DMS153 treated with DMSO at 0.1 percent for 48 hours (cell line): ENCODE data around the gene PFKFB4.
"Not testable (repeated sequence)": the region's sequence is repeated elsewhere in the genome, so short reads cannot be mapped to it uniquely, and the experiment has no call there.

Experiments
- DNase-seq: peaks from one replicate; lab custom pipeline; 2025; ENCODE audit not compliant: unreplicated experiment; lab: John Stamatoyannopoulos, UW

Gene PFKFB4

GRCh38 chr3:48532977-48533337 lies 23.6 kb downstream of the PFKFB4 start:
- DNase-seq, result no peak

GRCh38 chr3:48532271-48532976 lies 24.2 kb downstream of the PFKFB4 start:
- DNase-seq, result no peak

- not testable (repeated sequence) for DNase-seq
Measured at GRCh38 chr3:48530701-48531100, 25.9 kb downstream of the PFKFB4 start.

- DNase-seq, result no peak
Measured at GRCh38 chr3:48528754-48529153, 27.8 kb downstream of the PFKFB4 start.

- no peak for DNase-seq
Measured at GRCh38 chr3:48528048-48528447, 28.6 kb downstream of the PFKFB4 start.

GRCh38 chr3:48524970-48525369 lies 31.6 kb downstream of the PFKFB4 start:
- DNase-seq, result no peak

DNA sequence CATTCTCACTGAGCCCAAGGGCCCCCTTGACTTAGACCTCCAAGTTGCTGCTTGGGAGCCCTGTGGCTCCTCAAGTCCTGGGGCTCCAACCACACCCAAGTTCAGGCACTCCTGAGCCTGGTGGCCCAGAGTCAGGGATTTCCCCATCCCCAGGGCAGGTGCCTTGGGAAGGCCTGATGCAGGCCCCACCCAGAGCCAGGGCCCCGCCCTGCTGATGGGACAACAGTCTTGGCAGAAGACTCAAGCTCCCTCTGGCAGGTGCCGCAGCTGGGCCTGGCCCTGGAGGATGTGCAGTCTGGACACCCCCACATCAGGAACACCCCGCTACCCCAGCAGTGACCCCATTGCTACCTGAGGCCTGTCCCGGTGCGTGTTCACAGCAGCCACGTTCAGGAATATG lies 35.0 kb downstream of the PFKFB4 start:
- no peak for DNase-seq

DNA sequence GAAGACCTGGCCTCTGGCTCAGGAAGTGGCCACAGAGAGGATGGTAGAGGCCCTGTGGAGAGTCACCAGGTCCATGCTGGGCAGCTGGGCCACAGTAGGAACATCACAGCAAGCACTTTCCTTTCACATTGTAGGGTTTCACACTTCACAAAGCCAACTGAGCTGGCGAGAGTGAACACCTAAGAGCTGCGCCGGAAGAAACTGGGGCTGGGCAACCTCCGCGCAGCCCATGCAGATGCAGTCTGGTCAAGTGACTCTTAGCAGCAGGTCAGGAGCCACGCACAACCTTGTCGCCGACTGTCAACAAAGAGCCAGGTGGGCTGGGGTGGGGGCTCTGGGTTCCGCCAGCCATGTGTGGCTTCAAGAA lies 37.3 kb downstream of the PFKFB4 start:
- DNase-seq, result no peak

- no peak for DNase-seq
Measured at GRCh38 chr3:48518638-48519276, 37.8 kb downstream of the PFKFB4 start.

DNA sequence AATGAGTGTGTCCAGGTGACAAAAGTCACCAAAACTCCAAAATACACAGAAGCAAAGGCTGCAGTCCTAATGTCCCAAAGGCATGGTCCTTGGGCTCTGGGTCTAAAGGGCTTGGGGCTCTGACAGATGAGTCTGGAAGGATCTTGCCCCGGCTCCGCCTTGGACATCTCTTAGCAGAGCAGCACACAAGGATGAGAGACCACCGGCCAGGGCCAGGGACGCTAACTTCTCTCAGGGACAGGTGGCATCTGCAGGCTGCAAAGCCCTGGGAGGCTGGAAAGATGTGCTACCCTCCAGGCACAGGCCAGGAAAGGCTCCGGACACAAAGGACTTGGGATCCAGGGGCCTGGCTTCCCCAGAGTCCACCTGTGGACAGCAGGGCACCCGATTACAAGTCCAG lies 38.5 kb downstream of the PFKFB4 start:
- no peak for DNase-seq

DNA sequence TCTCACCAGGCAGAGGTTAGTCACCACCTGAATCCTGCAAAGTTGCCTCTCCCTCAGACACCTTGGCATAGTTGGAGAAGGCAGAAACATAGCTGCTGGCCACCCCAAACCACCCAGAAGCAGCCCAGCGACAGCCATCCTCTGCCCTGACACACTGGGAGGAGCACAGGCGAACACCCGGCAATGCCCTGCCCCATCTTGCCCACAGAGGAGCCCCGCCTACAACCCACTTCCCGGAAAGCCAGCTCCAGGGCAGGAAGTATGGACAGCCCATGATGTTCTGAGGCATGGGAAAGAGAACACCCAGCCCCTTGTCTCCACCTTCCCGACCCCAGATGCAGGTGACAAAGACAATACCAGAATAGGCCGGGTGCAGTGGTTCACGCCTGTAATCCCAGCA lies 40.0 kb downstream of the PFKFB4 start:
- no peak for DNase-seq

DNA sequence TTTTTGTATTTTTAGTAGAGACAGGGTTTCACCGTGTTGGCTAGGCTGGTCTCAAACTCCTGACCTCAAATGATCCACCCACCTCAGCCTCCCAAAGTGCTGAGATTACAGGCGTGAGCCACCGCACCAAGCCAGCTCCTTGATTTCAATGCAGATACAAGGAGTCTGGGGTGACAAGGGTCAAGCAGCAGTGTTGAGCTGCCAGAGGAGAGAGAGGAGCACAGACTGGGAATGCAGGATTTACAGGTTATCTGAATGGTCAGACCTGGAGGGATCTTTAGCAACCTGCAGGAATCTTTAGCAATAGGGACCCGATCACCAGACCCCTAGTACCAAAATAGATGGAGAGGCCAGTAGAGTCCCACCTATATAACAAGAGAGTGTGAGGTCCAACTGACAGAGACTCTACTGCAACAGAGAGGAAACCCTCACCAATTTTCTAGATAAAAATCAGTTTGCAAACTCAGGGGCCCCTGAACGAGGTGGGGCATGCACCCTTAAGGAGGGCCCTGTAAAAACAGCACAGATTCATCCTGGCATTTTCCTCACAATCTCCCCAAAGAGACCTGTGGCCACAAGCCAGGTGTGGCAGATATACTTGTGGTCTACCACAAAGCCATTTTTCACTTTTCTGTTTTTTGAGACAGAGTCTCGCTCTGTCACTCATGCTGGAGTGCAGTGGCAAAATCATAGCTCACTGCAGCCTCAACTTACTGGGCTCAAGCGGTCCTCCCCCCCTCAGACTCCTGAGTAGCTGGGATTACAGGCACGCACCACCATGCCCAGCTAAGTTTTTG lies 42.0 kb downstream of the PFKFB4 start:
- no peak for DNase-seq

DNA sequence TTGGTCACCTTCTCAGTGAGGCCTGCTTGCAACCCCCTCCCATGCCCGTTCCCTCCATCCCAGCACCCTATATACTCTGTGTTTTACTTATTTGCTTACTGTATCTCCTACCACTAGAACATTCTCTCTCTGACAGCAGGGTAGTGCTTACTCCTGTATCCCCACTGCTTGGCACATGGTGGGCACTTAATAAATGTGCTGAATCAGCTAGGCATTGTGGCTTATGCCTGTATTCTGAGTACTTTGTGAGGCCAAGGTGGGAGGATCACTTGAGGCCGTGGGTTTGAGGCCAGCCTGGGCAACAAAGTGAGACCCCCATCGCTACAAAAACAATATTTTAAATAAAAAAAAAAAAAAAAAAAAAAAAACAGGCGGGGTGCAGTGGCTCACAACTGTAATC lies 45.1 kb downstream of the PFKFB4 start:
- DNase-seq, result no peak

DNA sequence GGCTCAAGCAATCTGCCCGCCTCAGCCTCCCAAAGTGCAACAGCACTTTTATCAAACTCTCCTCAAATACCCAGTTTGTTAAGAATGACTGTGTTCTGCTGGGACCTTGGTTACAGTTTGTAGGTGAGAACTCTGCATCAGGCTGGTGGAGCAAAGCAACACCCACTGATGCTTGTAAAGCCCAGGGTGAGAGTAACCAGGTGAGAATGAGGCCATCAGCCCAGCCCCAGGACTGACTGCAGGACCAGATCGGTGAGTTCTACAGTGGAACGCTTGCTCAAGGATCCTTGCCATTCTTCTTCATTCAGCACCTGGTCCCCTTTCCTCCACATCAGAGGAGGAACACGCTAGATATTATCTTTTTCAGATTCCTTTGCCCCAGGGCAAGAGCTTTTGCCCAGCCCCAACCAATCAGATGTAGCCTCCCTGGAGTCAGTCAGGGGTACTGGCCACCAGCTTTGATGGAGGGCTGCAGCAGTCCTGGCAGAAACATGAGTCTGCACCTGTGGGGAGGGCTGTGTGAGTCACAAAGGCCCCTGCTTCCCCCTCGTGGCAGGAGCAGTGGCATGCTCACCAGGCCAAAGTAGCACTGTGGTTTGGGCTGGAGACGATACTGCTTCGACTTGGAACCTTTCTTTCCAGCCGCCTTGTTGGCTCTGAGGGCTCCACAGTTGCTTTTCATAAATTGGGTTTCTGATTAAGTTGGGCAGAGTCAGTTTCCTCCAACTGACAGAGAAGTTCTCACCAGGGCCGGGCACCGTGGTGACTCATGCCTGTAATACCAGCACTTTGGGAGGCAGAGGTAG lies 49.1 kb downstream of the PFKFB4 start:
- DNase-seq, result no peak

DNA sequence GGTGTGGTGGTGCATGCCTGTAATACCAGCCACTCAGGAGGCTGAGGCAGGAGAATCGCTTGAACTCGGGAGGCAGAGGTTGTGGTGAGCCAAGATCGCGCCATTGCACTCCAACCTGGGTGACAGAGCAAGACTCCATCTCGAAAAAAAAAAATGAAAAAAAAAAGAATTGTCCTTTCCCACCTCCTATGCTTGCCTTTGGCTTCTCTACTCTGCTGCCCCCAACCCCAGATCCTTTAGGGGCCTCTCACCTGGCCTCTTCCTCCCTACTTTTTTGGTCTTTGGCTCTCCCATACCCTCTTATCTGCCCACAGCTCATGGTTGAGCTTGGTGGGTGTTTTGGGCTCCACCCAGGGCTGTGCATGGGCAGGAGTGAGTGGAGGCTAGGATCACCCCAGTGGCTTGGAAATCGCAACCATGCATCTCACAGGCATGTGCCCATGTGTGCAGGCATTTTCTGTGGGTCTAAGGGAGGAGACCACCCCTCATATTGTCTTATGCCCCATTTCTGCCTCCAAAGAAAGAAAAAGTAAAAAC lies 50.6 kb downstream of the PFKFB4 start:
- no peak for DNase-seq

GRCh38 chr3:48505146-48505545 lies 51.5 kb downstream of the PFKFB4 start:
- no peak for DNase-seq

DNA sequence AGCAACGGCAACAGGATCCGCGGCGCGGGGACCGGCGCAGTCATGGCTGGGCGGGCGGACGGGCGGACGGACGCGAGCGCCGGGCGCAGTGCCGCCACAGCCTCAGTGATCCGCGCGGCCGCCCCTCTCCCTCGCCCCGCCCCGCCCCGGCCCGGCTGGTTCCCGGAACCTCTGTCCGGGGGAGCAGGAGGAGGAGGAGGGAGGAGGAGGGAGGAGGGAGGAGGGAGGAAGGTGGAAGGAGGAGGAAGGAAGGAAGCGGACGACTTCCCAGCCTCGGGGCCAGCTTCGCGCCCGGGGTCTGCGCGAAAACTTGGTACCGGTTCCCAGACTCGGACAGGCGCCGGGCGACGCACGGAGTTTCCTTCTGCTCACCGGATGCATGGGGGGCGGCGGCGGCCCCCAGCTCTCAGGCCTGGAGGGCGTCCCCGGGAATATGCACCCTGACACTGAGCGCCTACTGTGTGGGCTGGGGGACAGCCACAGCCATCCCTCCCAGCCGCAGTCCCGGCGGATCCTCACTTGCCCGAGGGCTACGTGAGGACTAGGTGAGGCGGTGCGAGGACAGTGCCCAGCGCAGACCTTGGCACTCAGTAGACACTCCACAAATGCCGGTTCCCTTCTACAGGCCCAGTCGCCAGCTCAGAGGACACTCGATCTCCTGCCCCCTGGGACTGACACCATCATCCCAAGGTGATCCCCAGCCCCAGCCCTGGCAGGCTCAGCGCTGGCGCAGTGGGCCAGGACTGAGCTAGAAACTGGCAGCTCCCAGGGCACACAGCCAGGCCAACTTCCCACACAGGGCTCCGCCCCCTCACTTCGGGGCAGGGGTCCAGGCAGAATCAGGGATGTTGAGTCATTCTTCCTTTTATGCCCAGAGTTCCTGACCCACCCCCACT lies 52.3 kb downstream of the PFKFB4 start, which contains the start of gene SHISA5:
TSS of gene SHISA5 (minus strand) at position 124 of the 896 bp plus-strand sequence. CDS start at position 44, 80 bp downstream.
- DNase-seq, result no peak

DNA sequence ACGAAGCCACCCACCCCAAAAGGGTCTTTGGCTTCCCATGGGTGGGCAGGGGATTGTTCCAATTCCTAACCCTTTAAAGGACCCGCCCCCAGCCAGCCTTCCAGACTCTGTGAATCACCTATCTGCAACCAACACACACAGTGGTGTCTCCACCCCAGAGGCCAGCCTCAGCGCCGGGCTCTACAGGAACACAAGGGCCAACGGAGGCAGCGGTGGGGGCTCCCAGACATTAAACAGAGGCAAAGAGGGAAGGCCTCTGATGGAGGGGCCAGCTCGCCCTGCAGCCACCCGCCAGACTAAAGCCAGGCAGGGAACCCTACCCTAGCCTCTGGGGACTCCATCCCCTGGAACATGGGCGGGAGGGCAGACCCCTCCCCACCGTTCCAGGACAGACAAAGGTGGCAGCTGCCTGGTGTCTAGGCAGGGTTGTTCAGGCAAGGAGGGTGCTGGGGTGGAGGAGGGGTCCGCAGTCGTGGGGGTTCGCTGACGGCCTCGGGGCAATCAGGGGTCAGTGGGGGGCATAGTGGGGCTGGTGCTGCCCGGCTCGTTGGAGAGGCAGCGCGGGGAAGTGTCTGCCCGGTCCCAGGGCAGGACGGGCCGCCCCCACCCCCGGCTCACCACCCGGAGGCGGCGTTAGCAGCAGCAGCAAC lies 53.1 kb downstream of the PFKFB4 start:
- no peak for DNase-seq

DNA sequence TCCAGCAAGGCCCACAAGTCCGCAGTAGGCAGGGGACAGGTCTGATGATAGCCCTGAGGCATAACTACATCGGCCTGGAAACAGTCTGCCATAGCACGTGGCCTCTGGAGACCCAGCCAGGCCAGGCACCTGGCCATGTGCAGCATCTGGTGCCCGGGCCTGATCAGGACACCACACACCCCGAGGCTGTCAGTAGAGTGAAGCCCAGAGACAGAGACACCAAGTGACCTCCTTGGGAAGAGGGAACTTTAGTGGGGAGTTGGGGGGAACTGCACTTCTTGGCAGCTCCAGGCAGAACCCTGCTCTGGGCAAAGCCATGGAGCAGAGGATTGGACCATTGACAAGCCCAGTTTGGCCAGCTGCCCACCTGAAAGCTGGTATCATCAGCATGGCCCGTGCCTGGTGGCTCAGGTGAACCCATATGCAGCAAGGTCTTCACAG lies 53.9 kb downstream of the PFKFB4 start:
- DNase-seq, result no peak
